Measurements from ENCODE around the gene SIRT4. TPM values are rescaled to one million over a fixed set of nuclear protein-coding genes. Genes with fewer than 3 reads are reported as not detected.
"Not testable (repeated sequence)": the region's sequence is repeated elsewhere in the genome, so short reads cannot be mapped to it uniquely, and the experiment has no call there.

Gene SIRT4
- total RNA-seq, 1 experiment from 2014 or later: 2.8 TPM

DNA sequence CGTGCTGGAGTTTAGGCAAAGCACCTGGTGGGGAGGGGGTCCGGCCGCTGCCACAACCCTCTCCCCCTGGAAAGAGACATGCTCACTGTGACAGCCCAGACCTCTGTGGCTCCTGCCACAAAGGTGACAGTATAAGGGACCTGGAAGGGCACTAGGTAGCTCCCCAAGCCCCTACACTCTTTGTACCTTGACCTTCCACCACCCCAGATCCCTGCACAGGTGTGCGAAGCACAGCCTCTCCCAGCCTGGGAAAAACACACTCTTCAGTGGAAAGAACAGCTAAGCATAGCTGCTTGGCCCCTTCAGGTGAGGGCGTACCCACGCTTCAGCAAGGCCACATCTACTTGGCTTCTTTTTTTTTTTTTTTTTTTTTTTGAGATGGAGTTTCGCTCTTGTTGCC, 30.4 kb downstream of the SIRT4 start (continued):
- TF ChIP-seq YY1 (IDR thresholded peaks at IDR 0.05; ENCODE audit: extremely low read depth, insufficient replicate concordance, low read depth, low read length) (no peak), SIN3A (IDR thresholded peaks at IDR 0.05; ENCODE audit: low read depth) (no peak), ZFX (IDR thresholded peaks at IDR 0.05) (no peak), ZNF274 (IDR thresholded peaks at IDR 0.05; ENCODE audit: low read depth, low read length) (no peak), EZH2 (IDR thresholded peaks at IDR 0.05) (no peak)
- TF ChIP-seq, protein P1, sequence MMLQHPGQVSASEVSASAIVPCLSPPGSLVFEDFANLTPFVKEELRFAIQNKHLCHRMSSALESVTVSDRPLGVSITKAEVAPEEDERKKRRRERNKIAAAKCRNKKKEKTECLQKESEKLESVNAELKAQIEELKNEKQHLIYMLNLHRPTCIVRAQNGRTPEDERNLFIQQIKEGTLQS (IDR thresholded peaks at IDR 0.05): no peak

DNA sequence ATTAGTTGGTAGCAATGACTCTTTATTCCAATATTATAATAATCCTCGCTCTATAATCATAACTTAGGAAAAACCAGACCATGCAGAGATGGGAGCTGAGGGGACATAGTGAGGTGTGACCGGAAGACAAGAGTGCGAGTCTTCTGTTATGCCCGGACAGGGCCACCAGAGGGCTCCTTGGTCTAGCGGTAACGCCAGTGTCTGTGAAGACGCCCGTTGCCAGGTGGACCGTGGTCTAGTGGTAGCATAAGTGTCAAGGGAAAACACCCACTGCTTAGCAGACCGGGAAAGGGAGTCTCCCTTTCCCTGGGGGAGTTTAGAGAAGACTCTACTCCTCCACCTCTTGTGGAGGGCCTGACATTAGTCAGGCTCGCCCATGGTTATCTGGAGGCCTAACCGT, 33.3 kb downstream of the SIRT4 start:
- H3K27ac ChIP-seq (ENCODE audit: low read depth, low read length); H3K4me2 ChIP-seq (ENCODE audit: low read length); BruUV-seq (replicated peaks); H3K9me3 ChIP-seq (ENCODE audit: control insufficient read depth in 1 of 2, insufficient read depth in 1 of 2, low read depth in 1 of 2, low read length in 2 of 2); H3K9me2 ChIP-seq (ENCODE audit: insufficient read depth); H3K4me3 ChIP-seq (replicated peaks in 1 of 2; ENCODE audit: low read depth in 1 of 2, low read length in 2 of 2); H3K4me1 ChIP-seq (ENCODE audit: control insufficient read depth in 1 of 2, insufficient read depth in 2 of 2, low read length in 2 of 2); H3K9ac ChIP-seq (ENCODE audit: low read length); H3K27me3 ChIP-seq (ENCODE audit: insufficient read depth, low read length); H4K20me1 ChIP-seq (ENCODE audit: insufficient read depth); H3K36me3 ChIP-seq (ENCODE audit: control insufficient read depth in 1 of 2, insufficient read depth in 2 of 2, low read length in 2 of 2); H3K79me2 ChIP-seq (ENCODE audit: insufficient read depth, low read length): not testable (repeated sequence)
- intact Hi-C loops (cut with micrococcal nuclease): loop anchor here (1.0 to 10.0 kb wide), 3 partner anchors 104 to 379 kb away; partner anchors contain the start of genes SRSF9 and UNC119B
- TF ChIP-seq RAD21 (IDR thresholded peaks at IDR 0.05; ENCODE audit: low read depth): peak; percentile 76
- TF ChIP-seq, protein P2, sequence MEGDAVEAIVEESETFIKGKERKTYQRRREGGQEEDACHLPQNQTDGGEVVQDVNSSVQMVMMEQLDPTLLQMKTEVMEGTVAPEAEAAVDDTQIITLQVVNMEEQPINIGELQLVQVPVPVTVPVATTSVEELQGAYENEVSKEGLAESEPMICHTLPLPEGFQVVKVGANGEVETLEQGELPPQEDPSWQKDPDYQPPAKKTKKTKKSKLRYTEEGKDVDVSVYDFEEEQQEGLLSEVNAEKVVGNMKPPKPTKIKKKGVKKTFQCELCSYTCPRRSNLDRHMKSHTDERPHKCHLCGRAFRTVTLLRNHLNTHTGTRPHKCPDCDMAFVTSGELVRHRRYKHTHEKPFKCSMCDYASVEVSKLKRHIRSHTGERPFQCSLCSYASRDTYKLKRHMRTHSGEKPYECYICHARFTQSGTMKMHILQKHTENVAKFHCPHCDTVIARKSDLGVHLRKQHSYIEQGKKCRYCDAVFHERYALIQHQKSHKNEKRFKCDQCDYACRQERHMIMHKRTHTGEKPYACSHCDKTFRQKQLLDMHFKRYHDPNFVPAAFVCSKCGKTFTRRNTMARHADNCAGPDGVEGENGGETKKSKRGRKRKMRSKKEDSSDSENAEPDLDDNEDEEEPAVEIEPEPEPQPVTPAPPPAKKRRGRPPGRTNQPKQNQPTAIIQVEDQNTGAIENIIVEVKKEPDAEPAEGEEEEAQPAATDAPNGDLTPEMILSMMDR (IDR thresholded peaks at IDR 0.05 in 2 of 3, conservative IDR thresholded peaks at IDR 0.05 in 1 of 3; ENCODE audit: borderline replicate concordance in 1 of 3, insufficient read depth in 1 of 3, low read depth in 2 of 3, low read length in 2 of 3): peak; percentile 60 to 78 (median 61); a peak in 5 of 6 replicates
- ATAC-seq (peak; percentile 75), DNase-seq (ENCODE audit: low read depth, low spot score) (peak; percentile 46)
- H2AFZ ChIP-seq (ENCODE audit: low read depth, low read length, poor library complexity, severe bottlenecking): peak overlapping the region; percentile 26
- POLR2A ChIA-PET: interaction anchor here (0.8 to 1.2 kb wide), 2 partner anchors 8 to 102 kb away, joined by 3 to 4 read pairs; partner anchors contain the start of genes COX6A1 and PLA2G1B
- CTCF ChIA-PET: interaction anchor here (0.6 to 1.0 kb wide), 5 partner anchors 9 to 133 kb away, joined by 3 to 7 read pairs (median 3); partner anchors contain the start of gene PLA2G1B
- RAD21 ChIA-PET (ENCODE audit: low non-redundant PET in 1 of 2, low total read pairs in 2 of 2, uncharacterized antibody in 2 of 2, unreplicated experiment in 2 of 2): interaction anchor here in 1 of 2 experiments (0.7 to 1.0 kb wide), 2 partner anchors 132 to 181 kb away, joined by 3 read pairs; no protein-coding TSS in a partner anchor

DNA sequence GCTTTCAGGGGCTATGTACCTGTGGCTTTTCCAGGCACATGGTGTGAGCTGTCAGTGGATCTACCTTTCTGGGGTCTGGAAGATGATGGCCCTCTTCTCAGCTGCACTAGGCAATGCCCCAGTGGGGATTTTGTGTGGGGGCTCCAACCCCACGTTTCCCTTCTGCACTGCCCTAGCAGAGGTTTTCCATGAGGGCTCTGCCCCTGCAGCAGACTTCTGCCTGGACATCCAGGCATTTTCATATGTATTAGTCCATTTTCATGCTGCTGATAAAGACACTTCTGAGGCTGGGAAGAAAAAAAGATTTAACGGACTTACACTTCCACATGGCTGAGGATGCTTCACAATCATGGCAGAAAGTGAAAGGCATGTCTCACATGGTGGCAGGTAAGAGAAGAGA, 34.3 kb downstream of the SIRT4 start:
- H3K9me3 ChIP-seq (ENCODE audit: control insufficient read depth in 1 of 2, insufficient read depth in 1 of 2, low read depth in 1 of 2, low read length in 2 of 2); H3K4me1 ChIP-seq (ENCODE audit: control insufficient read depth in 1 of 2, insufficient read depth in 2 of 2, low read length in 2 of 2); H4K20me1 ChIP-seq (ENCODE audit: insufficient read depth); H2AFZ ChIP-seq (ENCODE audit: low read depth, low read length, poor library complexity, severe bottlenecking); ATAC-seq; H3K9me2 ChIP-seq (ENCODE audit: insufficient read depth); H3K9ac ChIP-seq (ENCODE audit: low read length); RAD21 ChIA-PET (ENCODE audit: low non-redundant PET in 1 of 2, low total read pairs in 2 of 2, uncharacterized antibody in 2 of 2, unreplicated experiment in 2 of 2); BruUV-seq (replicated peaks); H3K36me3 ChIP-seq (ENCODE audit: control insufficient read depth in 1 of 2, insufficient read depth in 2 of 2, low read length in 2 of 2); H3K27me3 ChIP-seq (ENCODE audit: insufficient read depth, low read length); H3K79me2 ChIP-seq (ENCODE audit: insufficient read depth, low read length); H3K27ac ChIP-seq (ENCODE audit: low read depth, low read length); H3K4me2 ChIP-seq (ENCODE audit: low read length); H3K4me3 ChIP-seq (replicated peaks in 1 of 2; ENCODE audit: low read depth in 1 of 2, low read length in 2 of 2); DNase-seq (ENCODE audit: low read depth, low spot score): not testable (repeated sequence)
- ChIA-PET CTCF (interaction anchor here (1.0 kb wide), 1 partner anchor 132 kb away, joined by 3 read pairs; no protein-coding TSS in a partner anchor), POLR2A (interaction anchor here (1.2 kb wide), 1 partner anchor 9 kb away, joined by 4 read pairs; the partner anchor contains the start of gene PLA2G1B)
- intact Hi-C loops (cut with micrococcal nuclease): loop anchor here (5.0 to 10.0 kb wide), 2 partner anchors 131 to 378 kb away; partner anchors contain the start of genes SRSF9 and UNC119B

Data from HCT116 (cell line).